ENCODE data around the gene DHRSX.
"Not testable (repeated sequence)": the region's sequence is repeated elsewhere in the genome, so short reads cannot be mapped to it uniquely, and the experiment has no call there.

GRCh38 chrX:2265658-2266444 is 234.9 kb downstream of the DHRSX start:
- not testable (repeated sequence) for TF ChIP-seq CTCF (IDR thresholded peaks at IDR 0.05; ENCODE audit: low read depth, low read length, poor library complexity, severe bottlenecking); EZH2phosphoT487 (IDR thresholded peaks at IDR 0.05; ENCODE audit: borderline replicate concordance, low read length)
